Measurements from ENCODE around the gene PDE8B. TPM values are rescaled to one million over a fixed set of nuclear protein-coding genes. Genes with fewer than 3 reads are reported as not detected.

Gene PDE8B
- total RNA-seq, 4 donors from 2014 or later: 0.16 to 1.3 (median 0.71) TPM; not detected in 1

GRCh38 chr5:77425998-77426659 lies 215.6 kb downstream of the PDE8B start:
- in situ Hi-C loops (cut with MboI; ENCODE audit: low sequenced_read_pairs in 4 of 4): no loop called here
- peaks cover 0 to 25% of the 10 kb centered on the region in 2 donors for H3K36me3 ChIP-seq
- ATAC-seq: peak in 1 of 2 donors; percentile 19
- intact Hi-C loops (cut with DNase I; ENCODE audit: low total_unique reads): no loop called here
- H3K4me1 ChIP-seq: no peaks in the 10 kb centered on the region
- no peak overlapping the region for H3K4me3 ChIP-seq
- H3K27ac ChIP-seq: no peak overlapping the region
- TF ChIP-seq CTCF (IDR thresholded peaks at IDR 0.05 in 4 of 5, conservative IDR thresholded peaks at IDR 0.05 in 1 of 5): no peak
- no peak for TF ChIP-seq POLR2A (IDR thresholded peaks at IDR 0.05)
- no peak for DNase-seq
- no peaks in the 10 kb centered on the region for H3K9me3 ChIP-seq
- H3K27me3 ChIP-seq: no peaks in the 10 kb centered on the region

- H3K36me3 ChIP-seq: peaks cover 0 to 31% of the 10 kb centered on the region in 2 donors
- no peak for ATAC-seq
- intact Hi-C loops (cut with DNase I; ENCODE audit: low total_unique reads) (no loop called here), in situ Hi-C loops (cut with MboI; ENCODE audit: low sequenced_read_pairs in 4 of 4) (no loop called here)
- H3K27ac ChIP-seq: no peak overlapping the region
- no peak overlapping the region for H3K4me3 ChIP-seq
- H3K9me3 ChIP-seq: no peaks in the 10 kb centered on the region
- no peaks in the 10 kb centered on the region for H3K4me1 ChIP-seq
- no peak for DNase-seq
- no peaks in the 10 kb centered on the region for H3K27me3 ChIP-seq
- TF ChIP-seq POLR2A (IDR thresholded peaks at IDR 0.05) (no peak), CTCF (IDR thresholded peaks at IDR 0.05 in 4 of 5, conservative IDR thresholded peaks at IDR 0.05 in 1 of 5) (no peak)
These were observed 216.2 kb downstream of the PDE8B start for GRCh38 chr5:77426670-77427069.

- Histone ChIP-seq H3K9me3 (no peaks in the 10 kb centered on the region), H3K4me3 (no peak overlapping the region), H3K27ac (no peak overlapping the region), H3K36me3 (peaks cover 0 to 44% of the 10 kb centered on the region in 2 donors), H3K27me3 (no peaks in the 10 kb centered on the region), H3K4me1 (no peaks in the 10 kb centered on the region)
- no peak for ATAC-seq
- intact Hi-C loops (cut with DNase I; ENCODE audit: low total_unique reads) (no loop called here), in situ Hi-C loops (cut with MboI; ENCODE audit: low sequenced_read_pairs in 4 of 4) (no loop called here)
- no peak for DNase-seq
- TF ChIP-seq POLR2A (IDR thresholded peaks at IDR 0.05): no peak
- no peak for TF ChIP-seq CTCF (IDR thresholded peaks at IDR 0.05 in 4 of 5, conservative IDR thresholded peaks at IDR 0.05 in 1 of 5)
These were observed 217.5 kb downstream of the PDE8B start for GRCh38 chr5:77427998-77428397.

GRCh38 chr5:77428526-77428925 lies 218.0 kb downstream of the PDE8B start:
- no peaks in the 10 kb centered on the region for H3K27me3 ChIP-seq
- ATAC-seq (no peak), DNase-seq (no peak)
- no peak overlapping the region for H3K4me3 ChIP-seq
- no peaks in the 10 kb centered on the region for H3K4me1 ChIP-seq
- peaks cover 0 to 48% of the 10 kb centered on the region in 2 donors for H3K36me3 ChIP-seq
- intact Hi-C loops (cut with DNase I; ENCODE audit: low total_unique reads) (no loop called here), in situ Hi-C loops (cut with MboI; ENCODE audit: low sequenced_read_pairs in 4 of 4) (no loop called here)
- TF ChIP-seq CTCF (IDR thresholded peaks at IDR 0.05 in 4 of 5, conservative IDR thresholded peaks at IDR 0.05 in 1 of 5): no peak
- TF ChIP-seq POLR2A (IDR thresholded peaks at IDR 0.05): no peak
- H3K27ac ChIP-seq: no peak overlapping the region
- no peaks in the 10 kb centered on the region for H3K9me3 ChIP-seq

GRCh38 chr5:77430726-77431125 lies 220.2 kb downstream of the PDE8B start:
- TF ChIP-seq CTCF (IDR thresholded peaks at IDR 0.05 in 4 of 5, conservative IDR thresholded peaks at IDR 0.05 in 1 of 5): no peak
- no peak for TF ChIP-seq POLR2A (IDR thresholded peaks at IDR 0.05)
- no peaks in the 10 kb centered on the region for H3K4me1 ChIP-seq
- DNase-seq (no peak), ATAC-seq (no peak)
- no peaks in the 10 kb centered on the region for H3K27me3 ChIP-seq
- H3K4me3 ChIP-seq: no peak overlapping the region
- H3K27ac ChIP-seq: no peak overlapping the region
- intact Hi-C loops (cut with DNase I; ENCODE audit: low total_unique reads): no loop called here
- H3K36me3 ChIP-seq: peaks cover 0 to 64% of the 10 kb centered on the region in 2 donors
- no peaks in the 10 kb centered on the region for H3K9me3 ChIP-seq
- in situ Hi-C loops (cut with MboI; ENCODE audit: low sequenced_read_pairs in 4 of 4): no loop called here

Data from gastrocnemius medialis (tissue), 4 donors.